Adrenal gland (tissue), 12 donors: Measurements from ENCODE around the gene GALNT6. TPM values are rescaled to one million over a fixed set of nuclear protein-coding genes. Genes with fewer than 3 reads are reported as not detected.

Experiments
- DNase-seq, 7 donors: peaks; one replicate each; pipeline ENCODE4 v3.0.0-alpha.2; 2019 to 2020
- H3K27ac ChIP-seq, 5 donors: fragments of 200-600 bp; sonication (generic) in 4 of 5; 1 replicate in 3 of 5; 2 replicates in 2 of 5; pipeline versions ENCODE4 v1.5.1 to v1.8.0; 2016 to 2020; ENCODE audit warnings: mild to moderate bottlenecking in 1 of 5
- H3K27me3 ChIP-seq: fragments of 200-600 bp; 2 replicates; pipeline ENCODE4 v1.8.0; 2021
- H3K36me3 ChIP-seq, 2 donors: fragments of 200-600 bp; replicated peaks in 1 of 2; 1 replicate in 1 of 2; 2 replicates in 1 of 2; pipeline versions ENCODE4 v1.5.1 to v1.8.0; 2018 to 2022
- H3K4me1 ChIP-seq, 2 donors: fragments of 200-600 bp; replicated peaks in 1 of 2; 1 replicate in 1 of 2; 2 replicates in 1 of 2; pipeline versions ENCODE4 v1.5.1 to v1.8.0; 2018 to 2021
- H3K4me3 ChIP-seq, 4 donors: fragments of 200-600 bp; sonication (generic) in 3 of 4; one replicate each; pipeline ENCODE4 v1.5.1; 2016 to 2018
- H3K9me3 ChIP-seq, 3 donors: fragments of 200-600 bp; sonication (generic) in 1 of 3; replicated peaks in 1 of 3; 1 replicate in 2 of 3; 2 replicates in 1 of 3; pipeline versions ENCODE4 v1.5.1 to v1.8.0; 2016 to 2021
- CTCF ChIP-seq, 6 experiments: fragments of 450-650 bp in 4 of 6; fragments of 200-600 bp in 2 of 6; sonication (generic) in 1 of 6; IDR thresholded peaks; 1 replicate in 5 of 6; 2 replicates in 1 of 6; pipeline versions ENCODE4 v1.5.1 to v1.8.0; 2016 to 2021; ENCODE audit warnings: antibody characterized with exemption in 6 of 6, mild to moderate bottlenecking in 2 of 6, moderate library complexity in 1 of 6
- POLR2A ChIP-seq, 2 donors: fragments of 450-650 bp; IDR thresholded peaks; one replicate each; pipeline ENCODE4 v1.6.1; 2017; ENCODE audit warnings: antibody characterized with exemption in 2 of 2, mild to moderate bottlenecking in 2 of 2, moderate library complexity in 1 of 2
- WGBS, 4 donors: extraction: QIAGEN DNeasy Blood & Tissue Kit in 2 of 4; methylation state at CpG; one replicate each; pipeline versions ENCODE4 v1.1.5 to v1.1.7; 2013 to 2017; 5-methylcytosine and 5-hydroxymethylcytosine counted together
- intact Hi-C, 2 donors: fragments of 100-400 bp; cut with DNase I; formaldehyde crosslinking; loops; one replicate each; pipeline versions ENCODE4 v1.14.1 to v1.15.0; 2022 to 2023
- polyA plus RNA-seq, 3 donors: library from polyadenylated mRNA; stranded (reverse); fragments of 200-250 nt in 2 of 3; fragments of 350-450 nt in 1 of 3; fragmentation: Illumina TruSeq in 1 of 3; extraction: RNeasy Lipid Tissue Mini Kit (QIAGEN cat#74804) in 1 of 3; gene quantifications; one replicate each; pipeline ENCODE4 v1.2.3, GENCODE V29; 2013 to 2014
- total RNA-seq, 9 donors: library from RNA; depleted of rRNA in 4 of 9; stranded (reverse); fragments of >200 nt in 4 of 9; fragments of 120-200 nt in 1 of 9; fragmentation: NEBNext Ultra II Directional in 1 of 9; extraction: Animal tissue kit (Norgen Biotek cat#: 25700) in 1 of 9; gene quantifications; one replicate each; pipeline versions ENCODE4 v1.1.0 to v1.2.4, GENCODE V29; 2013 to 2023
- donor health status: healthy with polysubstance abuse.
- donor health status: Bipolar disorder and iron deficiency.
- donor health status: DM: yes; HTN: yes; CAD: no.
- donor health status: DM: no; HTN: no; CAD: no.
- donor health status: DM: no; HTN: no; CAD: no.
- donor health status: DM: yes; HTN: yes; CAD: no.

The GALNT6 gene
- total and polyA plus RNA-seq, 12 donors, result 0.66 to 11.0 (median 5.1) TPM

GRCh38 chr12:51389302-51389999 is 1.8 kb downstream of the GALNT6 start:
- no peak for TF ChIP-seq CTCF (IDR thresholded peaks at IDR 0.05)
- TF ChIP-seq POLR2A (IDR thresholded peaks at IDR 0.05), result no peak
- Histone ChIP-seq H3K36me3 (no peaks in the 10 kb centered on the region), H3K9me3 (no peaks in the 10 kb centered on the region), H3K27ac (peak overlapping the region in 1 of 5 donors; percentile 47), H3K27me3 (no peaks in the 10 kb centered on the region), H3K4me3 (no peak overlapping the region), H3K4me1 (peaks cover 0 to 14% of the 10 kb centered on the region in 2 donors)
- WGBS, 4 donors, result 73 to 89% (median 80%) methylated on average over 2 of the region's 2 CpGs
- intact Hi-C loops, result no loop called here
- no peak for DNase-seq

GRCh38 chr12:51388846-51389245 is 2.4 kb downstream of the GALNT6 start:
- TF ChIP-seq CTCF (IDR thresholded peaks at IDR 0.05) (no peak), POLR2A (IDR thresholded peaks at IDR 0.05) (no peak)
- H3K4me1 ChIP-seq, result peaks cover 0 to 14% of the 10 kb centered on the region in 2 donors
- DNase-seq, result no peak
- no peak overlapping the region for H3K4me3 ChIP-seq
- H3K27ac ChIP-seq, result peak overlapping the region in 1 of 5 donors; percentile 47
- intact Hi-C loops, result no loop called here
- H3K36me3 ChIP-seq, result no peaks in the 10 kb centered on the region
- H3K27me3 ChIP-seq, result no peaks in the 10 kb centered on the region
- WGBS, 4 donors, result 83 to 94% (median 90%) methylated on average over 5 of the region's 5 CpGs
- no peaks in the 10 kb centered on the region for H3K9me3 ChIP-seq

GRCh38 chr12:51388069-51388799 is 3.0 kb downstream of the GALNT6 start:
- TF ChIP-seq CTCF (IDR thresholded peaks at IDR 0.05), result no peak
- no peak for TF ChIP-seq POLR2A (IDR thresholded peaks at IDR 0.05)
- H3K4me1 ChIP-seq, result peaks cover 0 to 14% of the 10 kb centered on the region in 2 donors
- H3K9me3 ChIP-seq, result no peaks in the 10 kb centered on the region
- H3K27me3 ChIP-seq, result no peaks in the 10 kb centered on the region
- peak overlapping the region in 1 of 5 donors; percentile 47 for H3K27ac ChIP-seq
- H3K4me3 ChIP-seq, result no peak overlapping the region
- no peaks in the 10 kb centered on the region for H3K36me3 ChIP-seq
- WGBS, 4 donors, result 59 to 66% (median 62%) methylated on average over 10 of the region's 10 CpGs
- intact Hi-C loops, result no loop called here
- peak in 5 of 7 donors; percentile 31 to 79 (median 45) for DNase-seq

GRCh38 chr12:51386351-51386750 is 4.9 kb downstream of the GALNT6 start:
- Histone ChIP-seq H3K27me3 (no peaks in the 10 kb centered on the region), H3K4me3 (no peak overlapping the region), H3K27ac (no peak overlapping the region), H3K9me3 (no peaks in the 10 kb centered on the region), H3K36me3 (no peaks in the 10 kb centered on the region), H3K4me1 (peaks cover 0 to 7% of the 10 kb centered on the region in 2 donors)
- TF ChIP-seq POLR2A (IDR thresholded peaks at IDR 0.05), result no peak
- TF ChIP-seq CTCF (IDR thresholded peaks at IDR 0.05), result no peak
- DNase-seq, result no peak
- intact Hi-C loops, result no loop called here
- 79 to 88% (median 84%) methylated on average over 4 of the region's 4 CpGs for WGBS, 4 donors
